Ecto neural progenitor cell (in vitro differentiated cells): ENCODE measurements around the gene SCN4B.
"Not testable (repeated sequence)": the region's sequence is repeated elsewhere in the genome, so short reads cannot be mapped to it uniquely, and the experiment has no call there.

Experiments
- DNase-seq: peaks from one replicate; pipeline ENCODE4 v3.0.0-alpha.2; 2018; ENCODE audit warnings: low spot score

SCN4B gene, protein sequence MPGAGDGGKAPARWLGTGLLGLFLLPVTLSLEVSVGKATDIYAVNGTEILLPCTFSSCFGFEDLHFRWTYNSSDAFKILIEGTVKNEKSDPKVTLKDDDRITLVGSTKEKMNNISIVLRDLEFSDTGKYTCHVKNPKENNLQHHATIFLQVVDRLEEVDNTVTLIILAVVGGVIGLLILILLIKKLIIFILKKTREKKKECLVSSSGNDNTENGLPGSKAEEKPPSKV

DNA sequence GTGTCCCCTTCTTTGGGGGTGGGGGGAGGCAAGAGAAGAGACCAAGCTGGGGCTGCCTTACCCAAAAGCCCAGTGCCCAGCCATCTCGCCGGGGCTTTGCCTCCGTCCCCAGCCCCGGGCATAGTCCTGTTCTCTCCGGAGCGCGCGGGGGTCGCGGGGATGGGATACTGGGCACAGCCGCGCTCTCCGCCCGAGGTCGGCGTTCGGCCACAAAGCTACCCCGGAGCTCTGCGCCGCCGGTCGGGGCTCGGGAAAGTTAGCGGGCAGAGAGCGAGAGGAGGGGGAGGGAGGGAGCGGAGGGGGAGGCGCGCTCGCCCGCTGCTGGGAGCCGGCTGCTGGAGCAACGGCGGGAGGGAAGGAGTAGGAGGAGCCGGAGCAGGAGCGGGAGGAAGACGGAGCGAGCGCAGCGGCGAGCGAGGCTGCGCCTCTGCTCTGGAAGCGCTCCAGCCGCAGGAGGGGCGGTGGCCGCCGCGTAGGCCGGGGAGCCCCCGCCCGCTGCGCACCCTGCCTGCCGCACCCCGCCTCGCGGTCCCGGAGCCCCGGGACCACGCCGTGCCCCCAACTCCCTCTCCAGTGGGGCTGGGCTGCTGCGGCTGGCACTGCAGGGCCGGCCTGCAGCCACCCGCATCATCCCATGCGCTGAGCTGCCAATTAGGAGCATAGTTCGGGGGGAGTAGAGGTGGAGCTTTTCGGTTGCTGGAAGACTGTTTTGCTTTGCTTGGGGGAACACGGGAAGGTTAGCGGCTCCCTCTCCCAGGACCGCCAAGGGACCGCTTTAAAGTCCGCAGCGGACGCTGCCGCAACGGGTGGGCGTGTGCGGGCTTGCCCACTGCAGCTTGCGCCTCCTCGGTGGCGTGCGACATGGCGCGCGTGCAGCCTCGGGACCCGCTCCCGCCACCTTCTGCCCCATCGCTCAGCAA is at the start of gene SCN4B:
TSS of gene SCN4B (minus strand) at position 272 of the 920 bp plus-strand sequence. CDS start at position 122, 150 bp downstream.
- DNase-seq, result peak; percentile 87

DNA sequence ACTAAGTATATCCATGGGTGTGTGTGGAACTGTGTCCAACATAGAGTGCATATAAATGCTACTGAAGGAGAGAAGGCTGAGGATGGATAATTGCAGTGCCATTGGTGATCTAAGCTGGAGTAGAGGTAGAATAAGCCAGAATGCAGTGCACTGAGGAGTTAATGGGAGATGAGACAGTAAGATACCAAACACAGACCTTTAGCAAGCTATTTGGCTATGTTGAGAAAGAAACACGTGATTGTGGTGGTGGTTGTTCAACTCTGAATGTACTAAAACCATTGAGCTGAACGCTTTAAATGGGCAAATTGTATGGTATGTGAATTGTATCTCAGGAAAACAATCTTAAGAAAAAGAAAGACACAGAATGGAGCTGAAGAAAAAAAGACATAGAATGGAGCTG is 49.3 kb upstream of the SCN4B start:
- DNase-seq, result no peak

DNA sequence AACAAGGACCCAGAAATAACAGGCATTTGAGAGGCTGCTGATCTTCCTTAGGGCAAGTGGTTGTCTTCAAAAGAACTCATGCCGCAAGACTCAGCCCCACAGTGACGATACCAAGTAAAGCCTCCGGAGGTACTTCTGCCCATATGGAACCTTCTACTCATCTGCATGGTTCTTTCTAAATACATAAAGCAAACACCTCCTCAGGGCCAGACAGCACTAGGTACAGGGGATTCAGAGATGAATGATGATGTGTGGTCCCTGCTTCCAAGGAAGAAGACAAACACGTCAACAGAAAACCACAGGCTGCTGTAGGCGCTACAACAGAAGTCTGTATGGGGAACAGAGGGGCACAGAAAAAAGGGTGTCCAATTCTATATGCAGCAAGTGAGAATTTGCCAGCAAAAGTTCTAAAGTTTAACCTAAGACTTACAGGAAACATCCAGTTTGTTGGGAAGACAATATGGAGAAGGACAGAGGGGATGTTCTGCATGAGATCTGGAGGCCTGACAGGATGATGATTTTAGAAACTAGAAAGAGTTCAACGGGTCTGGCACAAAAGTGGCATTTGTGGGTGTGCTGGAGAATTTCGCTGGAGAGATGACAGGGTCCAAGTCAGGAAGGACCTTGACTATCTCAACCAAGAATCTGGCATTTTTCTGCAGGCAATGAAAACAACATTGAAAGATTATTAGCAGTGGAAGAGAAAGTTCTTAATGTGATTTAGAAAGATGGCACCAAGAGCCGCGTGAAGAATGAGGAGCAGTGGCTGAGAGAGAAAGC is 48.5 kb upstream of the SCN4B start:
- DNase-seq, result no peak

DNA sequence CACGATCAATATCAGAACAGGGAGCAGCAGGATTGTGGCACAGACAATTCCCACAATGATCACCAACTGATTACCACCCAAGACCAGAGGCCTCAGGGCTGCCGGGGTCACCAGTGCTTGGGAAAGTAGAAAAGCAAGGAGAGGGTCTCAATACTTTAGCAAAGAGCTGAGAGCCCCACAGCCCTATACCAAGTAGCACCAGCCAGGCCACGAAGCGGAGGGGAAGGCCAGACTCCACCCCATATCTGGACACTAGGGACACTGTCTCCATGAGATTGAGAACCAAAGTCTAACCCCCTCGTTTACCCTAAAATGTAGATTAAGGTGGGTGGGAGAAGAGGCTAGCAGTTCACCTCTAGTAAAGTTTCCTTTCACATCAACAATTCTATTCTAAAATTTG is 47.9 kb upstream of the SCN4B start:
- DNase-seq, result no peak

DNA sequence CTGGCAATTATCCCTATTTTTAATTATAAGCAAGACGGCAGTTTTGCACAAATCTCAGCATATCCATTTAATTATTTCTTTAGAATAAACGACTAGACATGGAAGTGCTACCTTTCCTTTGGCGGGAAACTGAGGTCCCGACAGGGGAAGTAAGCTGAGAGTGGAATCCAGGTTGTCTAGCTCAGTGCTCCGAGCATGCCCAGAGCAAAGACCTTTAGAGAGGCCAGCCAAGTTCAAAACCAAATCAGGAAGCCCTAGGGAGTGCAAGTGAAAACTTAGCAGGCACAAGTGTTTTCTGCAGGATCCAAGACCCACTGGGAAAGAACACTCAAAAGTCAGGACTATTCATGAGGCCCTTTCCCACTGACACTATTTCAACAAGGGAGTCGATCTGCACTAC is 46.5 kb upstream of the SCN4B start:
- no peak for DNase-seq

DNA sequence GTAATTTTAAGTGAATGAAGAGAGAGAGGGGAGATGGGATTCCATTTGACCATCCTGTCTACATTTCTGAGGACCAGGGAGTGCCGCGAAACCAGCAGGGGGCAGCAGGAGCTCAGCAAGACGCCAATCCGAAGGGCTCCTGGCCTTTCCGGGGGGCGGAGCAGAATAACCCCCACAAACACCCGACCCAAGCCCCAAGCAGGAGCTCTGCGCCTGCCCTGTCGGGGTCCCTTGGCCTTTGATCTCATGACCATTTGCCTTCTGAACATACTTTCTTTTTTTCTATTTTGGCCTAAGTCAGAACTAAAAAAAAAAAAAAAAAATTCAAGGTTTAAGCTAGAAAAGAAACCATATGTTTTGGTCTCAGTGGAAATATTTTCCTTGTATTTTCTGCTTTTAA is 45.7 kb upstream of the SCN4B start:
- peak; percentile 80 for DNase-seq

DNA sequence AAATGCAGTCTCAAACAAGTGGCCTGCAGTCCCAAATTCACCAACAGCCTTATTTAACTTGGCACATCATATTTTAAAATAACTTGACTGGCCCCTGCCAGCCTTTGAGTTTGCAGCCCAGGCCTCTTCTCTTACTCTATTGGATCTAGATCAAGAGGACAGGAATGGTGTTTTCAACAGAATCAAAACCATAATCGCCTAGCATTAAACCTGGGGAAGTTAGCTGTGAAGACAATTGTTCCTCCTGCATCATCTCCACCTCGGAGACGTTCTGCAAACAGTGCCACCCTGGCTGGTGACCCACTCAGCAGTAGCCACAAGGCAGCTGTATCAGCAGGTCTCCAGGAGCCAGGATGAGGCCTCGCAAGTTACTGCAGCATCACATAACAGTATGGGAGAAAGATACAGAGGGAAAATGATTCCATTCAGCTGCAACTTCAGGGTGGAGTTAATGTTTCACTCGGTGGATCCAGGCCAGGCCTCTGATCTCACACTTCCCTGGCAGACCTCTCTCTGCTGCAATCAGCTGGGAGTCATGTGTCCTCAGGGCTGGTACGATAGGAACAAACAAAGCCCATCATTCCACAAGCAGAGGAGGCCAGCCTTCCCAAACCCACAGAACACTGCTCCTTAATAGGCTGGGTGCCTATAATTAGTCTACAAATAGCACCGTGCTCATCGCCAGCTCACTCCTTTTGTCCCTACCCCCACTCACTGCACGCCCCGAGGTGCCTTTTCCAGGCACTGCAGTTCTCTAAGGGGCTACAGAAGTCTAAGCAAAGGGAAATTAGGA is 42.4 kb upstream of the SCN4B start:
- no peak for DNase-seq

DNA sequence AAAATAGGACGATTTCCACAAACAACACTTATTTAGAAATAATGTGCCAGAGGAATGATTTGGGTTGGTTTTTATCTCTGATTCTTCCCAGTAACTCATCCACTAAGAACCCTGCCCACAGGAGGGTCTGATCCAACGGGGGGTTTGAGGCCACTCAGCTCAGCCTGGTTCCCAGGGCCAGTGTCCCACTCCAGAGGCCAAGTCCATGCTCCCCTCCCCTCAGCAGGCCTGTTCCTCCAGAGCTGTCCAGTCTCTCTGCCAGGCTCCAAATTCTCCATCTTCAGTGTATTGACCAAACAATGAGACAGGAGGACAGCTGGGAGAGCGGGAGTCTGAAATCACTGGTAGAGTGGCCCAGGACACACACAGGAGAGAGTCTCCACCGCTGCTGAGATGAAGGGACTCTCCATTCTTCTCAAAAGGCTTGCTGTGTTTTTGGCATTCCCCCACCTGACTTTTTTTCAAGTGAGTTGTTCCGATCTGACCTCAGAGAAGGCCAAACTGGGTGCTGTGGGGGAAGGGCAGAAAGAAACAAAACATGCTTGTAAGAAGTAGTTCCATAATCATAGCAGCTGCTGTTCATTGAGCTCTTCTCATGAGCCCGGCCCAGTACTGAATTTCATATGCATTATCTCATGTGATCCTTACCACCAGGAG is 41.4 kb upstream of the SCN4B start:
- DNase-seq, result no peak

DNA sequence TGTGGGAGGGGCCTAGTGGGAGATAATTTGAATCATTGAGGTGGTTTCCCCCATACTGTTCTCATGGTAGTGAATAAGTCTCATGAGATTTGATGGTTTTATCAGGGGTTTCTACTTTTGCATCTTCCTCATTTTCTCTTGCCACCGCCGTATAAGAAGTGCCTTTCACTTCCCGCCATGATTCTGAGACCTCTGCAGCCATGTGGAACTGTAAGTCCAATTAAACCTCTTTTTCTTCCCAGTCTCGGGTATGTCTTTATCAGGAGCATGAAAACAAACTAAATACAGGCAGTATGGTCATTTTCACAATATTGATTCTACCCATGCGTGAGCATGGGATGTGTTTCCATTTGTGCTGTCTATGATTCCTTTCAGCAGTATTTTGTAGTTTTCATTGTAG is 40.2 kb upstream of the SCN4B start:
- DNase-seq, result not testable (repeated sequence)

DNA sequence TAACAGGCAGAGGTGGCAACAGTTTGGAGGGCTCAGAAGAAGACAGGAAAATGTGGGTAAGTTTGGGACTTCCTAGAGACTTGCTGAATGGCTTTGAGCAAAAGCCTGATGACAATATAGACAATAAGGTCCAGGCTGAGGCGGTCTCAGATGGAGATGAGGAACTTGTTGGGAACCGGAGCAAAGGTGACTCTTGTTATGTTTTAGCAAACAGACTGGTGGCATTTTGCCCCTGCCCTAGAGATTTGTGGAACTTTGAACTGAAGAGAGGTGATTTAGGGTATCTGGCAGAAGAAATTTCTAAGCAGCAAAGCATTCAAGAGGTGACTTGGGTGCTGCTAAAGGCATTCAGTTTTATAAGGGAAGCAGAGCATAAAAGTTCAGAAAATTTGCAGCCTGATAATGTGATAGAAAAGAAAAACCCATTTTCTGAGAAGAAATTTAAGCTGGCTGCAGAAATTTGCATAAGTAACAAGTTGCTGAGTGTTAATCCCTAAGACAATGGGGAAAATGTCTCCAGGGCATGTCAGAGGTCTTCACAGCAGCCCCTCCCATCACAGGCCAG is 38.4 kb upstream of the SCN4B start:
- DNase-seq, result not testable (repeated sequence)

DNA sequence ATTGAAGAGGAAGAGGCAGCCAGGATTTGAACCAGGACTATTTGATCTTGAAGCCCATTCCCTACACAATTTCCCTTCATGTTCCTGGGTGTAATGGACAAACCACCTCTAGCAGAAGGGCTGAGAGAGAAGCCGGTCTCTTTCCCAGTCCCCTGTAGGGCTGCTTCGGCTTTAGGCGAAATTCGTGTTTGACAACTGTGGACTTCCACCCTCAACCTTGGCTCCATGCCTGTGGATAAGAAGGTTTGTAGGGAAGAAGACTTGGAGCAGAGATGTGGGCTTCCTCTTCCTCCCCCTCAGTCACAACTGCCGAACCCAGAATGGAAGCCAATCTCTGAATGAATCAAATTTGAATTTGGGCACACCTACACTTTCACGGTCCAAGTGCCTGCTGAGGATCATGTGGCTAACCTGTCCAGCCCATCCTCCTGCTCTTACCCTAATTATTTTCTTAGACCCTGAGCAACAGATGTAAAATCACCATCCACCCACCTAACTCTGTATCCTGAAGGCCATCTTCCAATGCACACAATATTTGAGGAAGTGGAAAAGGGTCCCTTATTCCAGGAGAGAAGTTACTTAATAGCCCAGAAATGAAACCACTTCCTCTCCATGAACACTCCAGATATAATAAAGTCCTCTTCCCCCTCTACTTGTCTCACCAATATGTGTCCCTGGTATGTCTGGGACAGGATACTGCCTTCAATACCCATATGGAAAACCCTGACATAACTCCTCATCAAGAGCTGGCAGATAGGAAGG is 33.9 kb upstream of the SCN4B start:
- DNase-seq, result no peak

DNA sequence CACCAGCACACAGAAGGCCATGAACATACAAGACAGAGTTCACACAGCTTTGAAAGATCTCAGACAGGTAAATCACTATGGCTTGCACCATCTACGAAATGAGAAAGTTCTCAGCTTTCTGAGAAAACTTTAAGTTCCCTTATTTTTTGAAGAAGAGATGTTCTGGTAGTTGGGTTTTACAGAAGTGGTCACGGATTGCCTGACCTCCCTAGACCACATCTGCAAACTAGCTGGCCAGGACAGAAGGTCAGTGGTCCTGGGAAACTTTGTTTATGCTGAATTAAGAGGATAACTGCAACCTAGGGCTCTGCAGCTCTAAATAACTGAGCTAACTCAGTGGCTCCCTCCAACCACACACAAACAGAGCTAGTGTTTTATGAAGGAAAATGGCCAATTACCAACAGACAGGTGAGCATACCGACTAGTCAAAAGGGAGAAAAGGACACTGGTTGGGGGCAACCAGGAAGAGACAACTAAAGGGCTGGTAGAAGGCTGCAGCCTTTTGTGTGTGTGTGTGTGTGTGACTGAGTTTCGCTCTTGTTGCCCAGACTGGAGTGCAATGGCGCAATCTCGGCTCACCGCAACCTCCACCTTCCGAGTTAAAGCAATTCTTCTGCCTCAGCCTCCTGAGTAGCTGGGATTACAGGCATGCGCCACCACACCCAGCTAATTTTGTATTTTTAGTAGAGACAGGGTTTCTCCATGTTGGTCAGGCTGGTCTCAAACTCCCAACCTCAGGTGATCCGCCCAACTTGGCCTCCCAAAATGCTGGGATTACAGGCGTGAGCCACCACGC is 32.4 kb upstream of the SCN4B start:
- DNase-seq, result no peak

DNA sequence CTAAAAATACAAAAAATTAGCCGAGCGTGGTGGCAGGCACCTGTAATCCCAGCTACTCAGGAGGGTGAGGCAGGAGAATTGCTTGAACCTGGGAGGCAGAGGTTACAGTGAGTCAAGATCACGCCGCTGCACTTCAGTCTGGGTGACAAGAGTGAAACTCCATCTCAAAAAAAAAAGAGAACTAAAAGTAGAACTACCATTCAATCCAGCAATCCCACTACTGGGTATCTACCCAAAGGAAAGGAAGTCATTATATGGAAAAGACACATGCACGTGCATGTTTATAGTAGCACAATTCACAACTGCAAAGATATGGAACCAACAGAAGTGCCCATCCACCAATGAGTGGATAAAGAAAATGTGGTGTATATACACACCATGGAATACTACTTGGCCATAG is 31.1 kb upstream of the SCN4B start:
- not testable (repeated sequence) for DNase-seq

DNA sequence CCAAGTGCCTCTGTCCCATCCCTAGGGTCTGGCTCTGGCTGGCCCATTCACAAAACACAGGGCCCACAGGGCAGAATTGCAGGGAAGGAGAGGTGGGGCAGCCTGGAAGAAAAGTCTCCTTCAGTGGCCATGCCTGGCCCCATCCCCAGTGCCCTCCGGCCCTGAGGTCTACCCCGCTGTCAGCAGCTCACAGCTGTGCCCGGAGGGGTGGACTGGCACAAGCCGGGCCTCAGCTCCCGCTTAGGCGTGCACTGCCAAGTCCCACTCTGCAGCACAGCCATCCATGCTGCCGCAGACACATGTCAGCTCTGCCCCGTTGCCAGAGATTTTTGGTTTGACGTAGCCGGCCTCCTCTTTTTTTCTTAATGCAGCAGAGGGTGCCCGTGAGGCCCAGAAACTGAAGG is 27.7 kb upstream of the SCN4B start:
- peak; percentile 81 for DNase-seq

DNA sequence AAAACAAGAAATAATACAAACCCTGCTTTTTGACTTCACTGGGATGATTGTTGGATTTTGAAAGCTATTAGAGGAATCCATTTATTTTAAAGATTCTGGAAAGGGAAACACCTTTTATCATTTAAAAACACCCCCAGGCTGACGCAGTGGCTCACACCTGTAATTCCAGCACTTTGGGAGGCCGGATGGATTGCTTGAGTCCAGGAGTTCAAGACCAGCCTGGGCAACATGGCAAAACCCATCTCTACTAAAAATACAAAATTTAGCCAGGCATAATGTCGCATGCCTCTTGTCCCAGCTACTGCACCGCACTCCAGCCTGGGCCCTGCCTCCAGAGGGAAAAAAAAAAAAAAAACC is 24.1 kb upstream of the SCN4B start:
- DNase-seq, result no peak

DNA sequence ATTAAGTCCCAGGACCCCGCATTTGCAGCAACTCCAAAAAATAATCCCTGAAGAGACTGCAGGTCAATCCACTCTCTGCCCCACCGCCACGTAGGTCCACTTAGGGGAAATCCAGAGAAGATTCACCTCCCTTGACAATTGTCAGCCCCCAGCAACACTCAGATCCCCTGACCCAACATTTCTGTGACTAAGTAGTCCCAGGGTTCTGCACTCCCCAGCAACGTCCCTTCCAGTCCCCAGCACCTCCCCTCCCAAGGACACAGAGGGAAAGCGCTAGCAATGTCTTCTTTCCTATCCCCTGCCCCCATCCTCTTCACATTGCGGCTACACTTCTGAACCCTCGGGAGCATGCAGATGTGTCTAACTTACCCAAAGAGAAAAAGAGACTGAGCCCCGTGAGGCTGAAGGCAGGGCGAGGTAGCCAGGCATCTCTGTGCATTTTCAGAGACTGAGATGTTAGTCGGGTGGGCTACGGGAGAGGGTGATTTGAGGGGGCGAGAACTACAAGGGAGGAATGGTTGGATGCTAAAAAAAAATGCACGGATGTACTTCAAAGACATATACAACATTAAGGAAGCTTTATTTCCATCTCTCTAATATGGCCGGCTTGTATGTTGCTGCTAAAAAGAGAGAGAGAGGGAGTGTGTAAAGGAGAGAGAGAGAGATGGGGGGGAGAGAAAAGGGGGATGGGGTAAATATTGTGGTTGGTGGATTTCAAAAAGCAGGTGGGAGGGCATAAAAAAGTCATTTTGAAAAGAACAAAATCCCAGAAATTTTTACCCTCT is 23.6 kb upstream of the SCN4B start, which contains the start of gene SCN2B:
TSS of gene SCN2B (minus strand) at position 647 of the 785 bp plus-strand sequence. CDS start at position 439, 208 bp downstream.
- no peak for DNase-seq

DNA sequence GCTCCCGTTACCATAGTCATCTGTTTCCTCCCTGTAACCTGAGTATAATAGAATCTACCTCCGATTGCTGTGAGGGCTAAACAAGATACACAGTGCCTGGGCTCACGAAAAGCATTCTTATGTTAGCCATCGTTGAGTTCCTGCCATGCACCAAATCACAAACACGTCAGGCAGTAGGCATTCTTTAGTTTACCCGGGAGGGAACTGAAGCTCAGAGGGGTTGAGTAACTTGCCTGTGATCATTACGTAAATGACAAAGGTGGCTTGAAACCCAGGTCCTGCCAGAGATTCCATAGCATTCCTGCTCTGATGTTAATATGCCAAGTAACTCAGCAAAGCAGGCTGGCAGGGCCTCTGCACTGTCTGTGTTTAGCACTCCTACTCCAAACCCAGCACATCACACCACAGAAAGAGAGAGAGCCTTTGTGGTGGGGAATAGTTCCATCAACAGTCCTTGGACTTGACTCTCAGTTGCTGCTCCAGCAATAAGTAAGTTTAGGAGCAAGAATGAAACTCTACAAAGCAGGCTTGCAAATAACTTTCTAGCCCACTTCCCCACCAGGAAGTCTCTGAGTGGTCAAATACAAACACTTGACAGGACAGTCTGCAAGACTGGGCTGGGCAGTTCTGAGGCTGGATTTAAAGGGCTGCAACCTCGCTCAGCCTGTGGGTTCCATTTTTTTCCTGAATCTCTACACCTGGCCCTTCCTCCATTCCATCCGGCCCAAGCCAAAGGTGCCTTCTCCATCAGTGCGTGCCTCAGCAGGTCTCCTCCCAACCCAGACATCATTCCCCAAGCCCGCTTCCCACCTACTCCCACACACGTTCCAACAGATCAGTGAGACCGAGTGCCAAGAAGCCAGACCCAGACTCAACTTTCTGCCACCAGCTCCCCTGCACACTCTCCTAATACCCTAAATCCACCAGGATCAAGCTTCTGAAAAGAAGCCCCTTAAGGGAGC is 22.7 kb upstream of the SCN4B start:
- DNase-seq, result no peak
